Fibroblast of pulmonary artery (primary cell): ENCODE data around the gene FUCA1.
"Not testable (repeated sequence)": the region's sequence is repeated elsewhere in the genome, so short reads cannot be mapped to it uniquely, and the experiment has no call there.

ENCODE experiments used
- DNase-seq: peaks from one replicate; pipeline ENCODE4 v3.0.0-alpha.2; 2010; ENCODE audit warnings: low read depth
- H3K4me3 ChIP-seq: replicated peaks from 2 replicates; pipeline ENCODE4 v1.5.1; 2011; ENCODE audit warnings: low read depth, mild to moderate bottlenecking, control low read depth, low read length, moderate library complexity
- CTCF ChIP-seq: IDR thresholded peaks from 2 replicates; pipeline ENCODE4 v1.5.1; 2011; ENCODE audit warnings: mild to moderate bottlenecking, control low read depth, low read length, inconsistent platforms; ENCODE audit errors: missing control alignments

The FUCA1 gene

GRCh38 chr1:23862640-23863039 is 5.5 kb downstream of the FUCA1 start:
- TF ChIP-seq CTCF, result no peak
- no peak overlapping the region for H3K4me3 ChIP-seq
- no peak for DNase-seq

DNA sequence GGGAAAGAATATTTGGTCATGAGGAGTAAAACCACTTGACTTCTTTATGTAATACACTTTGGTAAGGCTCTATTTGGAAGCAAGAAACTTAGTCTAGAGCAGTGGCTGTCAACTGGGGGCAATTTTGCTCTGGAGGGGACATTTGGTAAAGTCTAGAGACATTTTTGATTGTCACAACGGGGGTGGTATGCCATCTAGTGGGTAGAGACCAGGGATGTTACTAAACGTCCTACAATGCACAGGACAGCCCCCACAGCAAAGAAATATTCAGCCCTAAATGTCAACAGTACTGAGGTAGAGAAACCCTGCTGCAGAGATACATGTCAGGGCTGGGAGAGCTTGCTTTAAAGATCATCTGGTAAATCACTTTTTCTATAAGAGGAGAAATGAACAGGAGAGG is 13.5 kb downstream of the FUCA1 start:
- H3K4me3 ChIP-seq, result no peak overlapping the region
- peak; percentile 27 for DNase-seq
- peak; percentile 35 for TF ChIP-seq CTCF

GRCh38 chr1:23853124-23853523 is 15.0 kb downstream of the FUCA1 start:
- not testable (repeated sequence) for DNase-seq, H3K4me3 ChIP-seq

- DNase-seq, result not testable (repeated sequence)
These were observed 16.7 kb downstream of the FUCA1 start for GRCh38 chr1:23851406-23851805.

GRCh38 chr1:23848673-23849616 is 19.1 kb downstream of the FUCA1 start:
- no peak overlapping the region for H3K4me3 ChIP-seq
- no peak for TF ChIP-seq CTCF
- no peak for DNase-seq

More at GRCh38 chr1:23851406-23851805, 16.7 kb downstream of the FUCA1 start:
- H3K4me3 ChIP-seq, result not testable (repeated sequence)

DNA sequence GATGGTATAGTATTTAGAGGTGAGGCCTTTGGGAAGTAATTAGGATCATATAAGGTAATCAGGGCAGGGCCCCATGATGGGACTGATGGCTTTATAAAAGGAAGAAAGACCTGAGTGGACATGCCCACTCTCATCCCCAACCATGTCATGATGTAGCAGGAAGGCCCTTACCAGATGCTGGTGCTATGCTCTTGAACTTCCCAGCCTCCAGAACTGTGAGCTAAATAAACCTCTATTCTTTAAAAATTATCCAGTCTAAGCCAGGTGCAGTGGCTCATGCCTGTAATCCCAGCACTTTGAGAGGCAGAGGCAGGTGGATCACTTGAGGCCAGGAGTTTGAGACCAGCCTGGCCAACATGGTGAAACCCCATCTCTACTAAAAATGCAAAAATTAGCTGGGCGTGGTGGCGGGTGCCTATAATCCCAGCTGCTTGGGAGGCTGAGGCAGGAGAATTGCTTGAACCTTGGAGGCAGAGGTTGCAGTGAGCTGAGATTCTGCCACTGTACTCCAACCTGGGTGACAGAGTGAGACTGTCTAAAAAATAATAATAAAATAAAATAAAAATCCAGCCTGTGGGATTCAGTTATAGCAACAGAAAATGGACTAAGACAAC is 20.5 kb downstream of the FUCA1 start:
- H3K4me3 ChIP-seq, result not testable (repeated sequence)

GRCh38 chr1:23845163-23845562 is 22.9 kb downstream of the FUCA1 start:
- DNase-seq, result no peak

More for the DNA sequence above, 20.5 kb downstream of the FUCA1 start:
- not testable (repeated sequence) for DNase-seq

GRCh38 chr1:23843644-23844043 is 24.4 kb downstream of the FUCA1 start:
- DNase-seq, result no peak
- no peak for TF ChIP-seq CTCF
- no peak overlapping the region for H3K4me3 ChIP-seq

More at GRCh38 chr1:23845163-23845562, 22.9 kb downstream of the FUCA1 start:
- no peak overlapping the region for H3K4me3 ChIP-seq
- no peak for TF ChIP-seq CTCF
